ENCODE data around the gene TAS2R31.

TAS2R31 gene

GRCh38 chr12:10998204-10998603 lies 33.0 kb downstream of the TAS2R31 start, which contains the start of gene TAS2R20:
Gene TAS2R20, minus strand, starts transcription at chr12:10998304. Its CDS starts 429 bp downstream, at chr12:10997875.
- DNase-seq (ENCODE audit: low read depth in 2 of 2) = no peak

- no peak for DNase-seq (ENCODE audit: low read depth in 2 of 2)
These were observed 36.9 kb downstream of the TAS2R31 start for GRCh38 chr12:10994307-10994706.

- DNase-seq (ENCODE audit: low read depth in 2 of 2) = no peak
These were observed 42.1 kb downstream of the TAS2R31 start for GRCh38 chr12:10989107-10989506.

GRCh38 chr12:10986812-10987211 lies 44.4 kb downstream of the TAS2R31 start, which contains the start of gene TAS2R50:
Gene TAS2R50, minus strand, starts transcription at chr12:10986912. Its CDS starts 52 bp downstream, at chr12:10986860.
- no peak for DNase-seq (ENCODE audit: low read depth in 2 of 2)

GRCh38 chr12:10982244-10982643 lies 49.0 kb downstream of the TAS2R31 start:
- peak in 1 of 2 donors; percentile 16 for DNase-seq (ENCODE audit: low read depth in 2 of 2)
